Lower lobe of right lung (tissue), 2 donors: ENCODE results near the gene PPP6R2. TPM values are rescaled to one million over a fixed set of nuclear protein-coding genes. Genes with fewer than 3 reads are reported as not detected.
A peak's percentile ranks its signal among the peaks of the same experiment; 100 is the strongest.

Experiments used
- ATAC-seq, 2 donors: fragments of 200-7000 bp; cut with Tn5 transposase; one replicate each; pipeline ENCODE4 v1.9.1; 2020 to 2022; ENCODE audit warnings: mild to moderate bottlenecking in 2 of 2, moderate library complexity in 2 of 2
- DNase-seq: peaks from one replicate; pipeline ENCODE4 v3.0.0-alpha.2; 2020
- H3K27ac ChIP-seq: fragments of 200-600 bp; one replicate; pipeline ENCODE4 v1.8.0; 2022
- H3K27me3 ChIP-seq: fragments of 200-600 bp; one replicate; pipeline ENCODE4 v1.8.0; 2022; ENCODE audit warnings: low read depth
- H3K36me3 ChIP-seq: fragments of 200-600 bp; one replicate; pipeline ENCODE4 v1.8.0; 2022; ENCODE audit warnings: mild to moderate bottlenecking
- H3K4me1 ChIP-seq: fragments of 200-600 bp; one replicate; pipeline ENCODE4 v1.8.0; 2022
- H3K4me3 ChIP-seq: fragments of 200-600 bp; one replicate; pipeline ENCODE4 v1.8.0; 2022; ENCODE audit warnings: mild to moderate bottlenecking
- H3K9me3 ChIP-seq: fragments of 200-600 bp; one replicate; pipeline ENCODE4 v1.8.0; 2022
- CTCF ChIP-seq: fragments of 200-600 bp; IDR thresholded peaks from one replicate; pipeline ENCODE4 v1.8.0; 2022; ENCODE audit warnings: antibody characterized with exemption, mild to moderate bottlenecking
- intact Hi-C: fragments of 100-400 bp; cut with DNase I; formaldehyde crosslinking; loops from one replicate; pipeline ENCODE4 v1.11.0; 2022
- total RNA-seq: library from RNA; stranded (reverse); fragmentation: NEBNext Ultra II Directional; extraction: Animal tissue kit (Norgen Biotek cat#: 25700); gene quantifications from one replicate; pipeline ENCODE4 v1.2.1, GENCODE V29; 2021
- donor health status: DM: no; HTN: yes; CAD: no; lungs with severe emphysema.

Gene PPP6R2
- total RNA-seq, 1 donor from 2014 or later = 52.5 TPM

GRCh38 chr22:50304528-50305392 lies 38.4 kb upstream of the PPP6R2 start:
- Histone ChIP-seq H3K9me3 (no peaks in the 10 kb centered on the region), H3K27ac (peak overlapping the region; percentile 93), H3K4me1 (peaks cover 81% of the 10 kb centered on the region), H3K36me3 (peaks cover 4% of the 10 kb centered on the region), H3K4me3 (peak overlapping the region; percentile 87), H3K27me3 (no peaks in the 10 kb centered on the region)
- no peak for TF ChIP-seq CTCF
- intact Hi-C loops = no loop called here
- peak; percentile 75 for DNase-seq
- ATAC-seq = peak; percentile 5 to 6

- no peak for TF ChIP-seq CTCF
- H3K9me3 ChIP-seq = no peaks in the 10 kb centered on the region
- intact Hi-C loops = no loop called here
- peaks cover 78% of the 10 kb centered on the region for H3K4me1 ChIP-seq
- no peak for DNase-seq
- H3K27me3 ChIP-seq = no peaks in the 10 kb centered on the region
- peak overlapping the region; percentile 87 for H3K4me3 ChIP-seq
- peak; percentile 1 to 13 for ATAC-seq
- peaks cover 4% of the 10 kb centered on the region for H3K36me3 ChIP-seq
- H3K27ac ChIP-seq = peak overlapping the region; percentile 93
These were observed 37.7 kb upstream of the PPP6R2 start for GRCh38 chr22:50305393-50305922.

- peak; percentile 93 for DNase-seq
- Histone ChIP-seq H3K27me3 (no peaks in the 10 kb centered on the region), H3K9me3 (no peaks in the 10 kb centered on the region), H3K4me1 (peaks cover 75% of the 10 kb centered on the region), H3K27ac (peak overlapping the region; percentile 93), H3K4me3 (peak overlapping the region; percentile 87), H3K36me3 (peaks cover 4% of the 10 kb centered on the region)
- intact Hi-C loops = no loop called here
- ATAC-seq = peak; percentile 67 to 75
- TF ChIP-seq CTCF = no peak
These were observed 37.1 kb upstream of the PPP6R2 start for GRCh38 chr22:50305923-50306566.

- Histone ChIP-seq H3K9me3 (no peaks in the 10 kb centered on the region), H3K4me1 (peaks cover 69% of the 10 kb centered on the region), H3K36me3 (peaks cover 4% of the 10 kb centered on the region), H3K4me3 (peak within 1 kb of the TSS; percentile 87), H3K27ac (peak within 1 kb of the TSS; percentile 93), H3K27me3 (no peaks in the 10 kb centered on the region)
- DNase-seq = peak; percentile 89
- no peak for TF ChIP-seq CTCF
- intact Hi-C loops = no loop called here
- peak; percentile 57 to 61 for ATAC-seq
These were observed 36.1 kb upstream of the PPP6R2 start, which contains the start of gene PLXNB2 for GRCh38 chr22:50306753-50307749. TSS of gene PLXNB2 (minus strand) at chr22:50307646. CDS start at chr22:50290584, 17,062 bp downstream.
